B cell (primary cell): ENCODE measurements around the gene PRR7. TPM values are rescaled to one million over a fixed set of nuclear protein-coding genes. Genes with fewer than 3 reads are reported as not detected.

Experiments used
- ATAC-seq: fragments of 200-7000 bp; cut with Tn5 transposase; one replicate; pipeline ENCODE4 v1.10.0; 2021; ENCODE audit warnings: low read depth, mild to moderate bottlenecking, moderate number of reproducible peaks, moderate library complexity
- CTCF ChIA-PET: fragments of 350-600 bp; sonication (Branson Sonifier 250); formaldehyde crosslinking; loops from one replicate; lab custom pipeline; 2021; ENCODE audit warnings: antibody characterized with exemption, inconsistent platforms; lab: Charles Lee
- POLR2A ChIA-PET: fragments of 350-600 bp; sonication (Branson Sonifier 250); formaldehyde crosslinking; loops from one replicate; lab custom pipeline; 2021; ENCODE audit warnings: antibody characterized with exemption; lab: Charles Lee
- DNase-seq: peaks from one replicate; pipeline ENCODE4 v3.0.0; 2013
- H2AFZ ChIP-seq: 2 replicates; pipeline ENCODE4 v1.6.1; 2012; ENCODE audit warnings: mild to moderate bottlenecking, low read depth, low read length; ENCODE audit not compliant: insufficient read depth, poor library complexity, severe bottlenecking
- H3K27ac ChIP-seq, 2 donors: 1 replicate in 1 of 2; 2 replicates in 1 of 2; pipeline ENCODE4 v1.5.1; 2012 to 2013; ENCODE audit warnings: low read length in 2 of 2, mild to moderate bottlenecking in 2 of 2, moderate library complexity in 1 of 2
- H3K27me3 ChIP-seq, 4 experiments: fragments of 200-600 bp in 1 of 4; sonication (generic) in 1 of 4; replicated peaks in 1 of 4; 1 replicate in 2 of 4; 2 replicates in 2 of 4; pipeline versions ENCODE4 v1.6.1 to v1.7.0; 2013 to 2016; ENCODE audit warnings: low read length in 3 of 4, mild to moderate bottlenecking in 2 of 4, mixed read lengths in 1 of 4, moderate library complexity in 1 of 4; ENCODE audit not compliant: insufficient read depth in 4 of 4, control insufficient read depth in 3 of 4; ENCODE audit errors: control extremely low read depth in 1 of 4
- H3K36me3 ChIP-seq, 2 experiments: replicated peaks in 1 of 2; 1 replicate in 1 of 2; 2 replicates in 1 of 2; pipeline versions ENCODE4 v1.6.1 to v1.7.1; 2013; ENCODE audit warnings: low read length in 1 of 2; ENCODE audit not compliant: insufficient read depth in 2 of 2, control insufficient read depth in 1 of 2; ENCODE audit errors: control extremely low read depth in 1 of 2, extremely low read depth in 1 of 2
- H3K4me1 ChIP-seq, 2 donors: fragments of 200-600 bp in 1 of 2; sonication (generic) in 1 of 2; 1 replicate in 1 of 2; 2 replicates in 1 of 2; pipeline versions ENCODE4 v1.5.1 to v1.6.1; 2013 to 2017; ENCODE audit warnings: low read length in 2 of 2; ENCODE audit not compliant: control insufficient read depth in 2 of 2, insufficient read depth in 2 of 2
- H3K4me2 ChIP-seq: replicated peaks from 2 replicates; pipeline ENCODE3; 2012; ENCODE audit warnings: mild to moderate bottlenecking, low read depth, low read length; ENCODE audit not compliant: poor library complexity, severe bottlenecking
- H3K4me3 ChIP-seq, 5 experiments: fragments of 200-600 bp in 1 of 5; sonication (generic) in 1 of 5; 1 replicate in 3 of 5; 2 replicates in 2 of 5; pipeline versions ENCODE4 v1.5.1 to v1.7.0; 2011 to 2016; ENCODE audit warnings: low read length in 4 of 5, mild to moderate bottlenecking in 4 of 5, low read depth in 2 of 5, control low read depth in 1 of 5, moderate library complexity in 1 of 5; ENCODE audit not compliant: insufficient read depth in 1 of 5; ENCODE audit errors: control extremely low read depth in 1 of 5, extremely low read depth in 1 of 5
- H3K79me2 ChIP-seq: fragments of 200-600 bp; sonication (generic); one replicate; pipeline ENCODE4 v1.6.0; 2016; ENCODE audit warnings: low read length; ENCODE audit not compliant: control insufficient read depth, insufficient read depth
- H3K9ac ChIP-seq: fragments of 200-600 bp; sonication (generic); 2 replicates; pipeline ENCODE4 v1.6.1; 2017; ENCODE audit warnings: mild to moderate bottlenecking, low read length, moderate library complexity
- H3K9me3 ChIP-seq, 3 donors: one replicate each; pipeline versions ENCODE4 v1.6.1 to v1.7.1; 2013; ENCODE audit warnings: low read length in 2 of 3; ENCODE audit not compliant: control insufficient read depth in 2 of 3, insufficient read depth in 1 of 3; ENCODE audit errors: control extremely low read depth in 1 of 3
- H4K20me1 ChIP-seq: 2 replicates; pipeline ENCODE4 v1.6.0; 2012; ENCODE audit warnings: mild to moderate bottlenecking, low read length; ENCODE audit not compliant: insufficient read depth, control insufficient read depth, poor library complexity, severe bottlenecking
- H3K27ac Mint-ChIP-seq: one replicate; pipeline ENCODE4 v1.8.0; 2021; ENCODE audit warnings: mixed read lengths
- H3K27me3 Mint-ChIP-seq: one replicate; pipeline ENCODE4 v1.8.0; 2021; ENCODE audit warnings: mixed read lengths
- H3K4me1 Mint-ChIP-seq: one replicate; pipeline ENCODE4 v1.8.0; 2021; ENCODE audit warnings: mixed read lengths
- H3K4me3 Mint-ChIP-seq: one replicate; pipeline ENCODE4 v1.8.0; 2021; ENCODE audit warnings: mixed read lengths
- H3K9me3 Mint-ChIP-seq: one replicate; pipeline ENCODE4 v1.8.0; 2022; ENCODE audit warnings: mixed read lengths; ENCODE audit not compliant: insufficient read depth
- CTCF ChIP-seq: fragments of 200-600 bp; IDR thresholded peaks from one replicate; pipeline ENCODE4 v1.8.0; 2022; ENCODE audit warnings: antibody characterized with exemption, mild to moderate bottlenecking
- EZH2 ChIP-seq: IDR thresholded peaks from 2 replicates; pipeline ENCODE4 v1.6.1; 2012; ENCODE audit warnings: borderline replicate concordance, low read depth, mild to moderate bottlenecking, moderate library complexity, low read length; ENCODE audit not compliant: insufficient read depth, poor library complexity, severe bottlenecking
- WGBS: methylation state at CpG from one replicate; pipeline ENCODE4 v1.1.5; 2013; ENCODE audit warnings: missing lambda C conversion rate; ENCODE audit not compliant: insufficient coverage; 5-methylcytosine and 5-hydroxymethylcytosine counted together
- intact Hi-C: fragments of 100-400 bp; cut with micrococcal nuclease; formaldehyde crosslinking; loops from one replicate; pipeline ENCODE4 v1.10.0; 2022
- polyA plus RNA-seq: library from polyadenylated mRNA; depleted of rRNA; stranded (reverse); fragments of >200 nt; gene quantifications from 2 replicates; pipeline ENCODE4 v1.2.3, GENCODE V29; 2012
- total RNA-seq, 2 donors: library from RNA; stranded (reverse); fragments of 120-200 nt in 1 of 2; gene quantifications; 1 replicate in 1 of 2; 2 replicates in 1 of 2; pipeline versions ENCODE4 v1.2.3 to v1.2.4, GENCODE V29; 2013 to 2022

Gene PRR7
- total and polyA plus RNA-seq, 2 donors (not counting 1 experiment from before 2014, with no cell fraction given) = 4.8 to 84.4 TPM

- H3K27me3 Mint-ChIP-seq = no peaks in the 10 kb centered on the region
These were observed 37.4 kb upstream of the PRR7 start, which contains the start of gene F12 for GRCh38 chr5:177409043-177409801. Gene F12 (minus strand): TSS chr5:177409564. CDS start chr5:177409527, 37 bp downstream.

More at GRCh38 chr5:177409043-177409801, 37.4 kb upstream of the PRR7 start, which contains the start of gene F12:
- ChIA-PET CTCF (interaction anchor here (0.7 to 12.7 kb wide), 6 partner anchors 16 to 39 kb away, joined by 3 to 628 read pairs (median 6); partner anchors contain the start of genes GRK6 and PRR7), POLR2A (no interaction called here)
- Histone ChIP-seq H3K9ac (no peak within 1 kb of the TSS), H3K27me3 (no peaks in the 10 kb centered on the region), H3K4me3 (no peak within 1 kb of the TSS), H3K4me1 (peaks cover 22 to 36% of the 10 kb centered on the region in 2 donors), H3K36me3 (no peaks in the 10 kb centered on the region), H3K79me2 (no peaks in the 10 kb centered on the region), H3K4me2 (no peak within 1 kb of the TSS), H2AFZ (no peak within 1 kb of the TSS), H3K27ac (no peak within 1 kb of the TSS), H4K20me1 (no peaks in the 10 kb centered on the region), H3K9me3 (no peaks in the 10 kb centered on the region)
- no peak for TF ChIP-seq CTCF
- TF ChIP-seq EZH2 = no peak
- WGBS = 93% methylated on average over 9 of the region's 9 CpGs
- no peak for DNase-seq
- peak within 1 kb of the TSS; percentile 6 for H3K27ac Mint-ChIP-seq
- ATAC-seq = no peak
- no peaks in the 10 kb centered on the region for H3K9me3 Mint-ChIP-seq
- H3K4me3 Mint-ChIP-seq = no peak within 1 kb of the TSS
- peaks cover 30% of the 10 kb centered on the region for H3K4me1 Mint-ChIP-seq
- intact Hi-C loops = loop anchor here (10.0 kb wide), 2 partner anchors 196 to 294 kb away; partner anchors contain the start of gene B4GALT7
